ENCODE data around the gene TWF2.

- no peak for TF ChIP-seq EZH2 (IDR thresholded peaks at IDR 0.05; ENCODE audit: low read depth)
- TF ChIP-seq, protein P1, sequence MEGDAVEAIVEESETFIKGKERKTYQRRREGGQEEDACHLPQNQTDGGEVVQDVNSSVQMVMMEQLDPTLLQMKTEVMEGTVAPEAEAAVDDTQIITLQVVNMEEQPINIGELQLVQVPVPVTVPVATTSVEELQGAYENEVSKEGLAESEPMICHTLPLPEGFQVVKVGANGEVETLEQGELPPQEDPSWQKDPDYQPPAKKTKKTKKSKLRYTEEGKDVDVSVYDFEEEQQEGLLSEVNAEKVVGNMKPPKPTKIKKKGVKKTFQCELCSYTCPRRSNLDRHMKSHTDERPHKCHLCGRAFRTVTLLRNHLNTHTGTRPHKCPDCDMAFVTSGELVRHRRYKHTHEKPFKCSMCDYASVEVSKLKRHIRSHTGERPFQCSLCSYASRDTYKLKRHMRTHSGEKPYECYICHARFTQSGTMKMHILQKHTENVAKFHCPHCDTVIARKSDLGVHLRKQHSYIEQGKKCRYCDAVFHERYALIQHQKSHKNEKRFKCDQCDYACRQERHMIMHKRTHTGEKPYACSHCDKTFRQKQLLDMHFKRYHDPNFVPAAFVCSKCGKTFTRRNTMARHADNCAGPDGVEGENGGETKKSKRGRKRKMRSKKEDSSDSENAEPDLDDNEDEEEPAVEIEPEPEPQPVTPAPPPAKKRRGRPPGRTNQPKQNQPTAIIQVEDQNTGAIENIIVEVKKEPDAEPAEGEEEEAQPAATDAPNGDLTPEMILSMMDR (conservative IDR thresholded peaks at IDR 0.05): no peak
Observed at GRCh38 chr3:52222319-52223221, 16.4 kb downstream of the TWF2 start.
